Adrenal gland (tissue), 12 donors: ENCODE measurements around the gene NXPH2. TPM values are rescaled to one million over a fixed set of nuclear protein-coding genes. Genes with fewer than 3 reads are reported as not detected.

Experiments
- DNase-seq, 7 donors: peaks; one replicate each; pipeline ENCODE4 v3.0.0-alpha.2; 2019 to 2020
- H3K27ac ChIP-seq, 5 donors: fragments of 200-600 bp; sonication (generic) in 4 of 5; 1 replicate in 3 of 5; 2 replicates in 2 of 5; pipeline versions ENCODE4 v1.5.1 to v1.8.0; 2016 to 2020; ENCODE audit warnings: mild to moderate bottlenecking in 1 of 5
- H3K27me3 ChIP-seq: fragments of 200-600 bp; 2 replicates; pipeline ENCODE4 v1.8.0; 2021
- H3K36me3 ChIP-seq, 2 donors: fragments of 200-600 bp; replicated peaks in 1 of 2; 1 replicate in 1 of 2; 2 replicates in 1 of 2; pipeline versions ENCODE4 v1.5.1 to v1.8.0; 2018 to 2022
- H3K4me1 ChIP-seq, 2 donors: fragments of 200-600 bp; replicated peaks in 1 of 2; 1 replicate in 1 of 2; 2 replicates in 1 of 2; pipeline versions ENCODE4 v1.5.1 to v1.8.0; 2018 to 2021
- H3K4me3 ChIP-seq, 4 donors: fragments of 200-600 bp; sonication (generic) in 3 of 4; one replicate each; pipeline ENCODE4 v1.5.1; 2016 to 2018
- H3K9me3 ChIP-seq, 3 donors: fragments of 200-600 bp; sonication (generic) in 1 of 3; replicated peaks in 1 of 3; 1 replicate in 2 of 3; 2 replicates in 1 of 3; pipeline versions ENCODE4 v1.5.1 to v1.8.0; 2016 to 2021
- CTCF ChIP-seq, 6 experiments: fragments of 450-650 bp in 4 of 6; fragments of 200-600 bp in 2 of 6; sonication (generic) in 1 of 6; IDR thresholded peaks; 1 replicate in 5 of 6; 2 replicates in 1 of 6; pipeline versions ENCODE4 v1.5.1 to v1.8.0; 2016 to 2021; ENCODE audit warnings: antibody characterized with exemption in 6 of 6, mild to moderate bottlenecking in 2 of 6, moderate library complexity in 1 of 6
- POLR2A ChIP-seq, 2 donors: fragments of 450-650 bp; IDR thresholded peaks; one replicate each; pipeline ENCODE4 v1.6.1; 2017; ENCODE audit warnings: antibody characterized with exemption in 2 of 2, mild to moderate bottlenecking in 2 of 2, moderate library complexity in 1 of 2
- WGBS, 4 donors: extraction: QIAGEN DNeasy Blood & Tissue Kit in 2 of 4; methylation state at CpG; one replicate each; pipeline versions ENCODE4 v1.1.5 to v1.1.7; 2013 to 2017; 5-methylcytosine and 5-hydroxymethylcytosine counted together
- intact Hi-C, 2 donors: fragments of 100-400 bp; cut with DNase I; formaldehyde crosslinking; loops; one replicate each; pipeline versions ENCODE4 v1.14.1 to v1.15.0; 2022 to 2023
- polyA plus RNA-seq, 3 donors: library from polyadenylated mRNA; stranded (reverse); fragments of 200-250 nt in 2 of 3; fragments of 350-450 nt in 1 of 3; fragmentation: Illumina TruSeq in 1 of 3; extraction: RNeasy Lipid Tissue Mini Kit (QIAGEN cat#74804) in 1 of 3; gene quantifications; one replicate each; pipeline ENCODE4 v1.2.3, GENCODE V29; 2013 to 2014
- total RNA-seq, 9 donors: library from RNA; depleted of rRNA in 4 of 9; stranded (reverse); fragments of >200 nt in 4 of 9; fragments of 120-200 nt in 1 of 9; fragmentation: NEBNext Ultra II Directional in 1 of 9; extraction: Animal tissue kit (Norgen Biotek cat#: 25700) in 1 of 9; gene quantifications; one replicate each; pipeline versions ENCODE4 v1.1.0 to v1.2.4, GENCODE V29; 2013 to 2023
- donor health status: healthy with polysubstance abuse.
- donor health status: Bipolar disorder and iron deficiency.
- donor health status: DM: yes; HTN: yes; CAD: no.
- donor health status: DM: no; HTN: no; CAD: no.
- donor health status: DM: no; HTN: no; CAD: no.
- donor health status: DM: yes; HTN: yes; CAD: no.

The NXPH2 gene
- total and polyA plus RNA-seq, 12 donors: 0.11 TPM; not detected in 11

GRCh38 chr2:138811431-138811830 is 31.2 kb upstream of the NXPH2 start:
- intact Hi-C loops: no loop called here
- DNase-seq: no peak
- Histone ChIP-seq H3K9me3 (no peaks in the 10 kb centered on the region), H3K36me3 (no peaks in the 10 kb centered on the region), H3K4me1 (no peaks in the 10 kb centered on the region), H3K27me3 (peaks cover 8% of the 10 kb centered on the region), H3K27ac (no peak overlapping the region), H3K4me3 (no peak overlapping the region)
- TF ChIP-seq POLR2A (IDR thresholded peaks at IDR 0.05) (no peak), CTCF (IDR thresholded peaks at IDR 0.05) (no peak)
- WGBS, 4 donors: 64 to 77% (median 74%) methylated on average over 3 of the region's 3 CpGs

DNA sequence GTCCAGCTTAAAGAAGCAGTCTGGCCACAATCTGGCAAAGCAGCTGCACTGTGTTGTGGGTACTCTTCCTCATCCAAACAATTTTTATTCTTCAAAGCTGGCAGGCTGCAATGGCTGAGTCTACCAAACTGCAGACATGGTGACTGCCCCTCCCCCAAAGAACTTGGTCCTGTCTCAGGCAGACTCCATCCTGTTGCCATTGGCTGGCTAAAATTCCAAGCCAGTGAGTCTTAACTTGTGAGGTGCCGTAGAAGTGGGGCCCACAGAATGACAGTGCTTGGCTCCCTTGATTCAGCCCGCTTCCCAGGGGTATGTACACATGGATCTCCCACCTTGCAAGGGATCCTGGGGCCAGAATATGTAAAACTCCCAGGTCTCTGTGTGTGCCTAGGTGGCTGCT is 14.5 kb upstream of the NXPH2 start:
- Histone ChIP-seq H3K4me1 (no peaks in the 10 kb centered on the region), H3K4me3 (no peak overlapping the region), H3K27me3 (no peaks in the 10 kb centered on the region), H3K9me3 (no peaks in the 10 kb centered on the region), H3K36me3 (no peaks in the 10 kb centered on the region), H3K27ac (no peak overlapping the region)
- intact Hi-C loops: no loop called here
- no peak for TF ChIP-seq CTCF (IDR thresholded peaks at IDR 0.05)
- no peak for TF ChIP-seq POLR2A (IDR thresholded peaks at IDR 0.05)
- WGBS, 4 donors: 84 to 100% (median 92%) methylated on average over 2 of the region's 2 CpGs
- DNase-seq: no peak

- peak in 3 of 7 donors; percentile 35 to 56 (median 41) for DNase-seq
- WGBS, 4 donors: 11 to 16% (median 13%) methylated on average over 2 of the region's 2 CpGs
- Histone ChIP-seq H3K36me3 (no peaks in the 10 kb centered on the region), H3K27ac (no peak overlapping the region), H3K9me3 (no peaks in the 10 kb centered on the region), H3K27me3 (peaks cover 6% of the 10 kb centered on the region), H3K4me3 (no peak overlapping the region), H3K4me1 (no peaks in the 10 kb centered on the region)
- intact Hi-C loops: loop anchor here (10.0 kb wide), 3 partner anchors 412 to 872 kb away; no protein-coding TSS in a partner anchor
- TF ChIP-seq POLR2A (IDR thresholded peaks at IDR 0.05): no peak
- peak; percentile 49 to 81 (median 78) for TF ChIP-seq CTCF (IDR thresholded peaks at IDR 0.05)
Measured at GRCh38 chr2:138787053-138787666, 7.0 kb upstream of the NXPH2 start.

DNA sequence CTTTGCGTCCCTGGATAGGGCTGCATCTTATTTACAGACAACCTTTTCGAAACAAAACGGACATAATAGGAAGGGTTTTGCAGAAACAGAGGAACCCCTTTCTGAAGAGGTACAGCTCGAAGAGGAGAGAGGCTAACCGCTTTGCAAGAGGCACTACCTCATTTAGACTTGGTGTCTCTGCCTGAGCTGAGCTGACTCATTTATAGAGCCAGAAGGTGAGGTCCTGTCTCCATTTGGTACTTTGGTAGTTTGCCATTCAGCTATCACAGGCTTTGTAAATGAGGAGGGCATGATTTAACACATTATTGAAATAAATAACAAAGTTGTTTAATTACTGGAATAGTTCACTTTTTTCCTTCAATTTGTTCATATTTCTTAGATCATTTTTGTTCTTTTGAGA is 2.2 kb upstream of the NXPH2 start:
- no peak overlapping the region for H3K4me3 ChIP-seq
- H3K27me3 ChIP-seq: peaks cover 36% of the 10 kb centered on the region
- intact Hi-C loops: loop anchor here (10.0 kb wide), 3 partner anchors 408 to 868 kb away; no protein-coding TSS in a partner anchor
- no peak overlapping the region for H3K27ac ChIP-seq
- no peaks in the 10 kb centered on the region for H3K36me3 ChIP-seq
- DNase-seq: no peak
- WGBS, 4 donors: 73 to 81% (median 77%) methylated on average over 5 of the region's 5 CpGs
- no peaks in the 10 kb centered on the region for H3K9me3 ChIP-seq
- TF ChIP-seq CTCF (IDR thresholded peaks at IDR 0.05) (no peak), POLR2A (IDR thresholded peaks at IDR 0.05) (no peak)
- peaks cover 0 to 6% of the 10 kb centered on the region in 2 donors for H3K4me1 ChIP-seq
